NCI-H1417 (cell line): ENCODE measurements around the gene ADORA2B.
A peak's percentile ranks its signal among the peaks of the same experiment; 100 is the strongest.
"Not testable (repeated sequence)": the region's sequence is repeated elsewhere in the genome, so short reads cannot be mapped to it uniquely, and the experiment has no call there.

ENCODE experiments used
- DNase-seq, 3 experiments: peaks; one replicate each; lab custom pipeline; 2025; lab: John Stamatoyannopoulos, UW

ADORA2B gene

GRCh38 chr17:15944759-15945526 is at the start of gene ADORA2B:
TSS of gene ADORA2B (plus strand) at chr17:15945130. CDS start at chr17:15945249, 119 bp downstream.
- DNase-seq = peak; percentile 42 to 63 (median 50)

- DNase-seq = no peak
Measured at GRCh38 chr17:15896277-15896676, 48.7 kb upstream of the ADORA2B start.

GRCh38 chr17:15896834-15897233 is 48.1 kb upstream of the ADORA2B start:
- DNase-seq = no peak

GRCh38 chr17:15899596-15899995 is 45.3 kb upstream of the ADORA2B start:
- not testable (repeated sequence) for DNase-seq

- DNase-seq = peak in 1 of 3 experiments; percentile 0
Measured at GRCh38 chr17:15900871-15901270, 44.1 kb upstream of the ADORA2B start.

- DNase-seq = not testable (repeated sequence)
Measured at GRCh38 chr17:15905236-15905635, 39.7 kb upstream of the ADORA2B start.

- DNase-seq = no peak
Measured at GRCh38 chr17:15907290-15907689, 37.6 kb upstream of the ADORA2B start.

- DNase-seq = no peak
Measured at GRCh38 chr17:15908378-15908777, 36.6 kb upstream of the ADORA2B start.

- DNase-seq = no peak
Measured at GRCh38 chr17:15909481-15909991, 35.4 kb upstream of the ADORA2B start.

GRCh38 chr17:15910791-15911190 is 34.1 kb upstream of the ADORA2B start:
- no peak for DNase-seq

GRCh38 chr17:15911701-15912100 is 33.2 kb upstream of the ADORA2B start:
- DNase-seq = not testable (repeated sequence)

GRCh38 chr17:15912416-15912955 is 32.4 kb upstream of the ADORA2B start:
- no peak for DNase-seq

- no peak for DNase-seq
Measured at GRCh38 chr17:15913826-15914225, 31.1 kb upstream of the ADORA2B start.

GRCh38 chr17:15914400-15915170 is 30.3 kb upstream of the ADORA2B start:
- DNase-seq = no peak

GRCh38 chr17:15915961-15916360 is 29.0 kb upstream of the ADORA2B start:
- DNase-seq = no peak

- no peak for DNase-seq
Measured at GRCh38 chr17:15917021-15917437, 27.9 kb upstream of the ADORA2B start.

- DNase-seq = no peak
Measured at GRCh38 chr17:15917438-15918027, 27.4 kb upstream of the ADORA2B start.

GRCh38 chr17:15918261-15918660 is 26.7 kb upstream of the ADORA2B start:
- no peak for DNase-seq

GRCh38 chr17:15918661-15919259 is 26.2 kb upstream of the ADORA2B start:
- no peak for DNase-seq

- DNase-seq = no peak
Measured at GRCh38 chr17:15919466-15919865, 25.5 kb upstream of the ADORA2B start.

GRCh38 chr17:15920758-15921239 is 24.1 kb upstream of the ADORA2B start:
- no peak for DNase-seq

- no peak for DNase-seq
Measured at GRCh38 chr17:15921640-15922039, 23.3 kb upstream of the ADORA2B start.
